ENCODE measurements around the gene TEX12. TPM values are rescaled to one million over a fixed set of nuclear protein-coding genes. Genes with fewer than 3 reads are reported as not detected.

Gene TEX12
- total RNA-seq (under 1 TPM in 1 of 9 donors, not detected in 8; 0.11 TPM), polyA plus RNA-seq (under 1 TPM in 1 of 3 donors, not detected in 2; 0.07 TPM)
- long read RNA-seq, donor 1: 0 reads
- long read RNA-seq, donor 2: 0 reads
- long read RNA-seq, donor 3: 0 reads
- long read RNA-seq, donor 4: 0 reads
- long read RNA-seq, donor 5: 0 reads
- long read RNA-seq, donor 6: 0 reads
- long read RNA-seq, donor 7: 0 reads
- long read RNA-seq, donor 8: 0 reads
- long read RNA-seq, donor 9: 0 reads
- long read RNA-seq, donor 10: 0 reads

GRCh38 chr11:112167145-112167544, at the start of gene TEX12:
TSS of gene TEX12 (plus strand) at chr11:112167372. CDS start at chr11:112169269, 1,897 bp downstream.
- 74 to 84% (median 83%) methylated on average over 25 of the region's 25 CpGs for WGBS, 4 donors
- intact Hi-C loops (cut with DNase I): loop anchor here in 1 of 2 donors (5.0 kb wide), 1 partner anchor 50 kb away; no protein-coding TSS in a partner anchor
- H3K27ac ChIP-seq: no peak within 1 kb of the TSS

GRCh38 chr11:112118176-112118575, 49.0 kb upstream of the TEX12 start:
- Histone ChIP-seq H3K27me3 (no peaks in the 10 kb centered on the region), H3K4me3 (no peak overlapping the region), H3K4me1 (replicated peaks in 1 of 2) (no peaks in the 10 kb centered on the region), H3K9me3 (replicated peaks in 1 of 3) (no peaks in the 10 kb centered on the region), H3K36me3 (replicated peaks in 1 of 2) (no peaks in the 10 kb centered on the region), H3K27ac (no peak overlapping the region)
- intact Hi-C loops (cut with DNase I): loop anchor here (5.0 to 10.0 kb wide), 3 partner anchors 49 to 167 kb away; partner anchors contain the start of genes BCO2 (in 1 of the 2) and TEX12 (in 1 of the 2)
- DNase-seq: no peak
- TF ChIP-seq POLR2A (IDR thresholded peaks at IDR 0.05) (no peak), CTCF (IDR thresholded peaks at IDR 0.05) (no peak)
- WGBS, 4 donors: 82 to 94% (median 89%) methylated on average over 2 of the region's 2 CpGs

More at GRCh38 chr11:112167145-112167544, at the start of gene TEX12:
- Histone ChIP-seq H3K4me1 (replicated peaks in 1 of 2) (no peaks in the 10 kb centered on the region), H3K9me3 (replicated peaks in 1 of 3) (no peaks in the 10 kb centered on the region), H3K4me3 (no peak within 1 kb of the TSS), H3K27me3 (no peaks in the 10 kb centered on the region), H3K36me3 (replicated peaks in 1 of 2) (no peaks in the 10 kb centered on the region)
- TF ChIP-seq POLR2A (IDR thresholded peaks at IDR 0.05): no peak
- no peak for TF ChIP-seq CTCF (IDR thresholded peaks at IDR 0.05)
- no peak for DNase-seq

GRCh38 chr11:112121981-112122615, 45.1 kb upstream of the TEX12 start:
- no peak for DNase-seq
- Histone ChIP-seq H3K4me3 (no peak overlapping the region), H3K9me3 (replicated peaks in 1 of 3) (no peaks in the 10 kb centered on the region), H3K4me1 (replicated peaks in 1 of 2) (no peaks in the 10 kb centered on the region), H3K27ac (no peak overlapping the region), H3K36me3 (replicated peaks in 1 of 2) (no peaks in the 10 kb centered on the region), H3K27me3 (no peaks in the 10 kb centered on the region)
- intact Hi-C loops (cut with DNase I): no loop called here
- 93 to 95% (median 93%) methylated on average over 5 of the region's 5 CpGs for WGBS, 4 donors
- TF ChIP-seq CTCF (IDR thresholded peaks at IDR 0.05) (no peak), POLR2A (IDR thresholded peaks at IDR 0.05) (no peak)

GRCh38 chr11:112123129-112123528, 44.0 kb upstream of the TEX12 start:
- no peak for TF ChIP-seq POLR2A (IDR thresholded peaks at IDR 0.05)
- H3K4me3 ChIP-seq: no peak overlapping the region
- 73 to 85% (median 80%) methylated on average over 4 of the region's 4 CpGs for WGBS, 4 donors
- DNase-seq: no peak
- no peaks in the 10 kb centered on the region for H3K9me3 ChIP-seq (replicated peaks in 1 of 3)
- intact Hi-C loops (cut with DNase I): no loop called here
- peaks cover 2% of the 10 kb centered on the region in 2 donors for H3K4me1 ChIP-seq (replicated peaks in 1 of 2)
- no peaks in the 10 kb centered on the region for H3K27me3 ChIP-seq
- no peak overlapping the region for H3K27ac ChIP-seq
- H3K36me3 ChIP-seq (replicated peaks in 1 of 2): no peaks in the 10 kb centered on the region

Data from adrenal gland (tissue), 19 donors.